Activated CD4-positive, alpha-beta memory T cell treated with anti-CD3 and anti-CD28 coated beads, Interleukin-2, amount 10 ng/mL, durations not matched to agents 7 days and 5 days (primary cell): Measurements from ENCODE around the gene KCNJ1. TPM values are rescaled to one million over a fixed set of nuclear protein-coding genes. Genes with fewer than 3 reads are reported as not detected.

Experiments
- CTCF ChIA-PET: fragments of 350-600 bp; sonication (Branson Sonifier 250); formaldehyde crosslinking; loops from one replicate; lab custom pipeline; 2021; ENCODE audit warnings: antibody characterized with exemption, inconsistent platforms; lab: Charles Lee
- POLR2A ChIA-PET: fragments of 350-600 bp; sonication (Branson Sonifier 250); formaldehyde crosslinking; loops from one replicate; lab custom pipeline; 2021; ENCODE audit warnings: antibody characterized with exemption; lab: Charles Lee
- DNase-seq: peaks from one replicate; pipeline ENCODE4 v3.0.0-alpha.2; 2020
- H3K27ac Mint-ChIP-seq: one replicate; pipeline ENCODE4 v1.8.0; 2021; ENCODE audit warnings: mild to moderate bottlenecking, mixed read lengths
- H3K27me3 Mint-ChIP-seq: one replicate; pipeline ENCODE4 v1.8.0; 2021; ENCODE audit warnings: mixed read lengths
- H3K36me3 Mint-ChIP-seq: one replicate; pipeline ENCODE4 v1.8.0; 2021; ENCODE audit warnings: low read depth, mixed read lengths
- H3K4me1 Mint-ChIP-seq: one replicate; pipeline ENCODE4 v1.8.0; 2021; ENCODE audit warnings: mixed read lengths
- H3K4me3 Mint-ChIP-seq: one replicate; pipeline ENCODE4 v1.8.0; 2021; ENCODE audit warnings: mild to moderate bottlenecking, mixed read lengths
- H3K9me3 Mint-ChIP-seq: one replicate; pipeline ENCODE4 v1.8.0; 2021; ENCODE audit warnings: mixed read lengths
- total RNA-seq, 2 experiments: library from RNA; stranded (reverse); gene quantifications; one replicate each; pipeline ENCODE4 v1.2.3, GENCODE V29; 2021

Gene KCNJ1
- total RNA-seq, 2 experiments from 2014 or later, result not detected

DNA sequence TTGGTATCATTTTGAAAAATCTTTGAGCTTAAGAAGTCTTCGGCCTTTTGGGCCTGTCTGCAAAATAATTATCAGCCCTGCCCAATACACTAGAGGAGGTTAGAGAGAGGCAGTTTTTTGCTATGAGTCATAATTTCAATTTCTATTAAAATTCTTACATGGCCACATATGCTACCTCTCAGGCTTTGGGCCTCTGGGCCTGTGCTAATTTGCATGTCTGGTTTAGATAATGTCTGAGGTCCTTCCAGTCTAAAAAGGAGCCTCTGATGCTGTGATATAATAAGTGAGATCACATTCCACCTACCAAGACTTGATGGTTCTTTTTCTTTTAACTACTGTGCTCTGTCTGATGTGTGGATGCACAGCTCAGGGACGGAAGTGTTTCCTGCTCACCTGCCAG lies 70.8 kb downstream of the KCNJ1 start:
- no peak overlapping the region for H3K4me3 Mint-ChIP-seq
- no peaks in the 10 kb centered on the region for H3K27me3 Mint-ChIP-seq
- no peak overlapping the region for H3K27ac Mint-ChIP-seq
- CTCF ChIA-PET, result interaction anchor here (0.6 to 1.4 kb wide), 2 partner anchors 12 to 35 kb away, joined by 3 to 4 read pairs; no protein-coding TSS in a partner anchor
- H3K9me3 Mint-ChIP-seq, result no peaks in the 10 kb centered on the region
- peaks cover 78% of the 10 kb centered on the region for H3K36me3 Mint-ChIP-seq
- peaks cover 13% of the 10 kb centered on the region for H3K4me1 Mint-ChIP-seq
- POLR2A ChIA-PET, result interaction anchor here (1.0 kb wide), 1 partner anchor 34 kb away, joined by 4 read pairs; no protein-coding TSS in a partner anchor
- DNase-seq, result no peak

DNA sequence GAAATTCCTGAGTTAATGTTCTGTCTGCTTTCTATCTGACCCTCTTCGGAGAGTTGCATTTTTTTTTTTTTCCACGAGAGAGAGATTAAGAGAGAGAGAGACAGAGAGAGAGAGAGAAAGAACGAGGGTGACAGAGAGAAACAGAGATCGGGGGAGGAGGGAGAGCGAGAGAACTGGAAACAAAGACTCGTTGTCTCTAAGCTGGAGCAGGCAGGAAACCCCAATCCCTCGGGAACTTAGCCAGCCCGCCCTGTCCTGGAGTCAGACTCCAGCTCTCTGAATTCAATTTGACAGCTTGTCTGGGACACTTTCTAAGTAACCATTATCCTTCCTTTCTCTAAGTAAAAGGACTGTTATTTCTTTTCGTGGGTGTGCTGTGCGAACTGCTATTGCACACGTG lies 76.9 kb downstream of the KCNJ1 start:
- ChIA-PET CTCF (interaction anchor here (2.8 kb wide), 1 partner anchor 13 kb away, joined by 11 read pairs; no protein-coding TSS in a partner anchor), POLR2A (no interaction called here)
- no peak for DNase-seq
- Mint-ChIP-seq H3K27me3 (no peaks in the 10 kb centered on the region), H3K27ac (no peak overlapping the region), H3K9me3 (no peaks in the 10 kb centered on the region), H3K4me1 (peaks cover 6% of the 10 kb centered on the region), H3K36me3 (peaks cover 74% of the 10 kb centered on the region), H3K4me3 (no peak overlapping the region)

DNA sequence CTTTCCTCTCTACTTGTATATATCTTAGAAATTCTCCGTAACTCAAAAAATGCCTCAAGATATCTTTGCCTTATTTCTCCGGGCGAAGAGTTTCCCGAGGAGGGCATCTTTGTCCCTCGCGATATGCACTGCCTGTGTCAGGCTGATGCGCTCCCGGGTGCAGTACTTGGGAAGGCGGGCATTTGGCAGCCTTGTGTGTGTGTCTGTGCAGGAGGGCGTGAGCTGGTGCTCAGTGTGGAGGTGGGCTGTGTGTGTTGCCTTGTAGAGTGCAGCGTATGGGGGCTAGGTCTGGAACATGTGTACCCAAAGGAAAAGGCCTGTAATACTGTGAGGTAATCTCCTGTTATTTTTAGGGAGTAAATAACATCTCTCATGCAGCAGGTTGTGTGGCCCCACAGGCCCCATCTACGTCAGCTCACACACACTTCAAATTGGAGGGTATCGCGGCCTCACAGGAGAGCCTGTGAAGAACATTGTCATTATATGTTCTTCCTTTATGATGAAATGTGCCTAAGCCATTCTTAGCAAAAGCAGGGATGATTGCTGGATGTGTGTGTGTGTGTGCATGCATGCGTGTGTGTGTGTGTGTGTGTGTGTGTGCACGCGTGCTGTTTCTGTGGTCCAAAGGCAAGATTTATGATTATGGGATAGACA lies 77.5 kb downstream of the KCNJ1 start:
- no peak overlapping the region for H3K27ac Mint-ChIP-seq
- DNase-seq, result no peak
- peaks cover 7% of the 10 kb centered on the region for H3K4me1 Mint-ChIP-seq
- H3K36me3 Mint-ChIP-seq, result peaks cover 75% of the 10 kb centered on the region
- H3K4me3 Mint-ChIP-seq, result no peak overlapping the region
- ChIA-PET CTCF (interaction anchor here (1.0 to 2.8 kb wide), 2 partner anchors 13 to 41 kb away, joined by 3 to 11 read pairs; no protein-coding TSS in a partner anchor), POLR2A (no interaction called here)
- H3K27me3 Mint-ChIP-seq, result no peaks in the 10 kb centered on the region
- no peaks in the 10 kb centered on the region for H3K9me3 Mint-ChIP-seq

Other genes with a start within 250 kb of the KCNJ1 start
- 100 to 1,000 TPM; 133 to 139 TPM for gene FLI1, start 173.2 kb downstream of the KCNJ1 start, total RNA-seq
- not detected for gene KCNJ5, start 24.1 kb upstream of the KCNJ1 start, total RNA-seq
- gene TP53AIP1, start 75.6 kb upstream of the KCNJ1 start, total RNA-seq, result not detected